LHCN-M2 (cell line): ENCODE data around the gene HRH4. TPM values are rescaled to one million over a fixed set of nuclear protein-coding genes. Genes with fewer than 3 reads are reported as not detected.

Experiments used
- DNase-seq: peaks from one replicate; pipeline ENCODE4 v3.0.0-alpha.2; 2012; ENCODE audit warnings: low read depth
- total RNA-seq: library from RNA; depleted of rRNA; stranded (reverse); fragments of >200 nt; gene quantifications from 2 replicates; pipeline ENCODE4 v1.2.3, GENCODE V29; 2014

HRH4 gene
- total RNA-seq, 1 experiment from 2014 or later = not detected

- DNase-seq = no peak
These were observed 5.0 kb downstream of the HRH4 start for GRCh38 chr18:24465486-24465885.

DNA sequence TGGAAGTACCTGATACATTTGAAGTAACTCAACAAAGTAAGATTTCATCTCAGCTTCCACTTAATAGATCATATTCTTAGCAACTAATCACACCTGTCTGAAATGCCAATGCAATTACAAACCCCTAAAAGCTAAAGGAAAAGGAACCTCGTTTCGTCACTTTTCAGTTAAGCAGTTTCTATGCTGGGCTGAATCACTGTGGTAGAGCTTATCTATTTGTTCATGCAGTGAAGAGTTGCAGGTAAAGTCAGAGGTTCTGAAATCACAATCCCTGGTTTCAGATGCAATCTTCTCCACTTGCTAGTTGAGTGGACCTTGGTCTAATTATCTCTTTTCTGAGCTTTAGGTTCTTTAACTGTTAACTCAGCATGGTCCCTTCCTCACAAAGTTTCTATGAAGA lies 6.3 kb downstream of the HRH4 start:
- no peak for DNase-seq

GRCh38 chr18:24470022-24470618 lies 9.7 kb downstream of the HRH4 start:
- no peak for DNase-seq

DNA sequence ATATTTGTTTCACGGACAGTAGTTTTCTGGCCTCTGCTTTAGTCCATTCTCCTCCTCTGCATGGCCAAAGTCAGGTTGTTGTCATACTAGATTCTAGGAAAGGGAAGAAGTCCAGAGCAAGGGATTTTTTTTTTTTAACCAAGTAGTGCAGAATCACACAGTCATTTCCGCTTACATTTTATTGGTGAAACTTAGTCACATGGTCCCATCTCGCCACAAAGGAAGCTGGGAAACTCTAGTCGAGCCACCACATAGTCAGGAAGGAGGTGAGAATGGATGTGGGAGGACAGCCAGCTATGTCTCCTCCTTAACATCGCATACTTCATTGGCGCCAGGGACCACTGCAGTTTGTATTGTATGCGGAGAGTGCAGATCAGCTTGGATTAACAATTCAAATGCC lies 10.4 kb downstream of the HRH4 start:
- DNase-seq = no peak

DNA sequence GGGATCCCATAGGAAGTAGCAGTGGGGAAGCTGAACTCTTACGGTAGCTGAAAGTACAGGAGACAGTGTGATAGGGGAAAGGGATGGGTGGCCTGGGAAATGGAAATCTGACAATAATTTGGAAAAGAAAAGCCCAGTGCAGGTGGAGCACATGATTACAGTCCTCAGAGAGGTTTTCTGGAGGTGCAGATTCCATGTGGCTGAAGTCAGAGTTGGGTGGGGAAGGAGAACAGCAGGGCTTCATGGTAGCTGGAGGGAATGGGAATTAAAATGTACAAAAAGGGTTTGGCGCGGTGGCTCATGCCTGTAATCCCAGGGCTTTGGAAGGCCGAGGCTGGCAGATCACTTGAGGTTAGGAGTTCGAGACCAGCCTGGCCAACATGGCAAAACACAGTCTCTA lies 12.2 kb downstream of the HRH4 start:
- DNase-seq = no peak

GRCh38 chr18:24474406-24474805 lies 14.0 kb downstream of the HRH4 start:
- no peak for DNase-seq

GRCh38 chr18:24475926-24476589 lies 15.6 kb downstream of the HRH4 start:
- no peak for DNase-seq

- no peak for DNase-seq
These were observed 18.9 kb downstream of the HRH4 start for GRCh38 chr18:24479371-24479770.

DNA sequence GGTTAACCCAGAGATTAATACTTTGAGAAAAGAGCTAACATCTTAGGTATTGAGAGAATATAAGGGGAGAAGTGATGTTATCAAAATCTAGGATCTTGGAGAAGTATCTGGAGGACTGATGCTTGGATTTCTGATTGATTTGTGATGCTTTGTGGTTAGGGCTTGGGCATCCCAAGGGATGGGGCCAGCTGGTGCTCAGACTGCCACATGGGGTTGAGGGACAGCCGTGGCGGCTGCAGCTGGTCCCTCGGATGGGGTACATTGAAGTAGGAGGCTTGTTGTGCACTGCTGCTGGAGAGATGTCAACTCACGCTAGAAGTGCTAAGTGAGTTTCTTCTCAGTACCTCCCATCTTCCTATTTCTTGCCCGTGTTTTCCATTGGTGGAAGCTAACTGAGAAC lies 22.4 kb downstream of the HRH4 start:
- no peak for DNase-seq

- no peak for DNase-seq
These were observed 25.2 kb downstream of the HRH4 start for GRCh38 chr18:24485681-24486080.

DNA sequence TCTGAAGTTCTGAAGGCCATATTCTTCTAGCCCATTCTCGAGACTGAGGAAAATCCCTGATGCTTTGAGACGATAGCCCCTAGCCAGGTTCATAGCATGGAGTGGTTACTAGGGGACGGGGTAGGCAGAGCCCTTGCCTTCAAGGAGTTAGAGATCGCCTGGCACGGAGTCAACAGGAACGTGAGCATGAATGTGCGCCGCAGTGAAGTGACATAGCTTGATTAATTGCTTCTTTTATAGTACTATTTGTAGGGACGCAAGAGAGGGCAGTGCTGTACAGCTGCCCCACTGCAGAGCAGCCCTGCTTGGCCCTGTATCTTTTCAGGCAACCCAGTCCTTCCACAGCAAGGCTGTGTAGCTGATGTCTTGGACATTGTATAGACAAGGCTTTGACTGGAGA lies 26.2 kb downstream of the HRH4 start:
- DNase-seq = no peak

DNA sequence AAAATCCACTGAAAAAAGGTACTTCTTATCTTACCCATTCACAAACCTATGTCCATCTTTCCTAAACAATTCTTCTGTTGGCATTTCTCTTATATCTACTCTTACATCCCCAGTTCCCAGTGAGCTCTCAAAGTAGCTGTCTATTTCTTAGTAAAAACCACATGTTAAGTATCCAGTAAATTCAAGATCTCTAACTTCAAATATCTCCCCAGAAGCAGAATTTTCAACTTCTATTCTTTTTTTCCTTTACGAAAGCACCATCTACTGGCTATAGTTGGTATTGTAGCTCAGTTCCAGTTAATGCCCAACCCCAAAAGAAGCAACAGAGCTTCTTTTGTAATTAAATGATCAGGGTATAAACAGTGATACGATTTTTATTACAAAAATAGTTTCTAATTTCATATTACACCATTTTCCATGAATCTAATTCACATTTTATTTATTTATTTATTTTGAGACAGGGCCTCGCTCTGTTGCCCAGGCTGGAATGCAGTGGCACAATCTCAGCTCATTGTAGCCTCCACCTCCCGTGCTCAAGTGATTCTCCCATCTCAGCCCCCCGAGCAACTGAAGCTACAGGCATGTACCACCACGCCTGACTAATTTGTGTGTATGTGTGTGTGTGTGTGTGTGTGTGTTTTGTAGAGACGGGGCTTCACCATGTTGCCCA lies 28.5 kb downstream of the HRH4 start:
- DNase-seq = peak; percentile 35

DNA sequence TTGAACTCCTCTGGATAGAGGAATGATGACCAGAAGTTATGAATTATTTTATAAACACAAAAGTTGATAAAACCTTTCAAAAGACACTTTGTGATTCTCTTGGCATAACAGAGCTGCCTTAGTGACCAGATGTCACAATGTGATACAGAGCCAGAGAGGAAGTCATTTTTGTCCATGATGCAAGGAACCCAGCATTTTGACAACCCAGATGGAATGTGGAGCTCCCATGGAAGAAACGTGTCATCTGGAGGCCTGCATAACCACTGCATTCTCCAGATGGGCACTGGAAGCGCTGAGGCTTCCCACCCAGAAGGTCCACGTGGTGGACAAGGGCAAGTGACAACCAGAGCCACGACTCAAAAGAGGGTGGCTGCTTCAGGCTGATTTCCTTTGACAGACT lies 30.1 kb downstream of the HRH4 start:
- peak; percentile 12 for DNase-seq

DNA sequence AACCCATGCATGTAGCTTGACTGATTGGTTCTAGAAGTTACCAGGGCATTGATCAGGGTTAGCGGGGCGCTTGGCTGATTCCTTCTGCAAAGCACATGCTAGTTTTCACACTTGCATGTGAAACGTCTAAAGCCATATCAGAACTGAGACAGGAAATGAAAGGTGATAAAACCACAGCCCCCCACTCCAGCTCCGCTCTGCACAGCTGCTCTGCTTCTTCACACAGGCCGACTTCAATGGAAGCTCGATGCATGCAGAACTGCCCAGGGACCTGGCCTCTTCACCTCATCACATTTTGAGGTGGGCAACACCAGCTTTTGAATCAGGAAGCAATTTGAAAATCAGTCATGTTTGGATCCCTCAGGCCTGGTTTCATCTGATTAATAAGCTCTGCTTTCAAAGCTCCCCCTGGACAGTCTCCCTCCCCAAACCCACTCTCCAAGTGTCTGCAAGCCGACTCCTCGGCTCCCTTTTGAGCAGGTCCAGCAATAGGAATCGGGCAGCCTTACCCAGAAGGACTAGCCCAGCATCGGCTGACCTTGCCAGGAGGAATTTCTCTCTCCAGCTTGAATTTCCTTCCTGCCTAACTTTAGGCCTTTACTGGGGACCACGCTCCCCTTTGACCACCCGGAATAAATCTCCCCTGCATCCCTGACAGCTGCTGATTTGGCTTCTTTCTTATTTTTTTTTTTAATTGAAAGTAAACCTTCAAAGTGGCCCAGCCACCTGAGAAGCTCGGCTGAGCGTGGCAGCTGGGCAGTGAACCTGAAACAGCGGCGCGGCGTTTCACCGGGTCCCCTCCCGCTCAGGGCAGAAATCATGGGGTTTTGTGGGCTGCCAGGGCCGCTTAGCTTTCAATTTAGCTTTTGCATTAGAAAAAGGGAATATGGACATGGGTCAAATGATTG lies 31.7 kb downstream of the HRH4 start:
- DNase-seq = no peak

- DNase-seq = no peak
These were observed 34.1 kb downstream of the HRH4 start for GRCh38 chr18:24494586-24494985.

GRCh38 chr18:24497031-24497754 lies 36.8 kb downstream of the HRH4 start:
- peak; percentile 11 for DNase-seq

DNA sequence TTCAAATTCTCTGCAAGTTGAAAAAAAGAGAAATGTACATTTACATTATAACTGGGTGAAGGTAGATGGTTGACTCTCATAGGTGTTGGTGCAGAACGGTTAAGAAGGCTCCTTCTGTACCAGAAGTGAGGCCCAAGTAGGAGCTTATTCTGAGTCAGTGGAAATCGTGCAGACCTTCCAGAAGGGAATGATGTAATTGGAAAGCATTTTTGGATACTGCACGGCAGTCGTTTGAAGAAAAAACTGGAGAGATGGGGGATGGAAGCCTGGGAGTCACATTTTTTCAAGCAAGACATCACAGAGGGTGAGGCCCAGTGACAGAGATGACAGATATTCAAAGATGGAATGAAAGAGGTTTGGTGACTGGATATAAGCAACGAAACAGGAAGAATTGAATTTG lies 39.4 kb downstream of the HRH4 start:
- no peak for DNase-seq

- DNase-seq = no peak
These were observed 39.8 kb downstream of the HRH4 start for GRCh38 chr18:24500217-24500616.

GRCh38 chr18:24500766-24501165 lies 40.3 kb downstream of the HRH4 start:
- no peak for DNase-seq

- no peak for DNase-seq
These were observed 42.5 kb downstream of the HRH4 start for GRCh38 chr18:24502667-24503523.
